H1 (cell line): ENCODE data around the gene CAMSAP1.

Source experiments
- ATF3 ChIP-seq: IDR thresholded peaks from 2 replicates; pipeline ENCODE4 v1.6.1; 2011; ENCODE audit warnings: low read depth, mild to moderate bottlenecking, low read length; ENCODE audit not compliant: insufficient read depth
- CBX5 ChIP-seq: fragments of 300-800, 300-1000 bp; sonication (generic); IDR thresholded peaks from 2 replicates; pipeline ENCODE4 v1.7.1; 2016; ENCODE audit warnings: antibody characterized with exemption, low read length, low read depth
- CREB1 ChIP-seq: IDR thresholded peaks from 2 replicates; pipeline ENCODE4 v1.6.1; 2012; ENCODE audit warnings: inconsistent platforms
- CTCF ChIP-seq, 3 experiments: IDR thresholded peaks; 1 replicate in 2 of 3; 2 replicates in 1 of 3; pipeline versions ENCODE4 v1.5.1 to v1.6.1; 2011; ENCODE audit warnings: low read length in 3 of 3, mild to moderate bottlenecking in 3 of 3, inconsistent platforms in 2 of 3, low read depth in 1 of 3, moderate library complexity in 1 of 3; ENCODE audit not compliant: insufficient read depth in 1 of 3; ENCODE audit errors: control extremely low read depth in 1 of 3
- EZH2 ChIP-seq: fragments of 200-600 bp; sonication (generic); IDR thresholded peaks from 2 replicates; pipeline ENCODE4 v1.7.1; 2012; ENCODE audit warnings: low read depth, mild to moderate bottlenecking, moderate library complexity, low read length, inconsistent platforms; ENCODE audit not compliant: severe bottlenecking
- POLR2AphosphoS5 ChIP-seq: IDR thresholded peaks from 2 replicates; pipeline ENCODE4 v1.6.1; 2011; ENCODE audit warnings: low read depth, low read length
- RAD21 ChIP-seq, 2 experiments: IDR thresholded peaks in 1 of 2; conservative IDR thresholded peaks in 1 of 2; 2 replicates each; pipeline ENCODE4 v1.6.1; 2011; ENCODE audit warnings: low read depth in 2 of 2, low read length in 2 of 2, improper control_type of control experiment in 1 of 2, inconsistent platforms in 1 of 2, mild to moderate bottlenecking in 1 of 2, moderate library complexity in 1 of 2

DNA sequence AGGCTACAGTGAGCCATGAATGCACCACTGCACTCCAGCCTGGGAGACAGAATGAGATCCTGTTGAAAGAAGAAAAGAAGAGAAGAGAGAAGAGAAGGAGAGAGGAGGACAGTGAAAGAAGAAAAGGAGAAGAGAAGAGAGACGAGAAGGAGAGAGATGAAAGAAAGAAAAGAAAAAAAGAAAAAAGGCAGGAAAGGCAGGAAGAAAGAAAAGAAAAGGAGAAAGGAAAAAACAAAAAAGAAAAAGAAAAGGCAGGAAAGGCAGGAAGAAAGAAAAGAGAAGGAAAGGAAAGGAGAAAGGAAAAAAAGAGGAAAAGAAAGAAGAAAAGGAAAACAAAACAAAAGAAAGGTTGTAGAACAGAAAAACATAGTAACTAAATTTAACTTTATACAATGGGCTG is 14.2 kb downstream of the CAMSAP1 start:
- no peak for TF ChIP-seq POLR2AphosphoS5
- no peak for TF ChIP-seq CBX5
- TF ChIP-seq ATF3: no peak
- no peak for TF ChIP-seq CTCF (IDR thresholded peaks at IDR 0.05; ENCODE audit: control extremely low read depth in 1 of 3, insufficient read depth in 1 of 3, low read depth in 1 of 3, low read length in 3 of 3)
- TF ChIP-seq EZH2: no peak
- TF ChIP-seq CREB1: no peak
- TF ChIP-seq RAD21 (IDR thresholded peaks at IDR 0.05 in 1 of 2, conservative IDR thresholded peaks at IDR 0.05 in 1 of 2; ENCODE audit: low read depth in 2 of 2, low read length in 2 of 2): no peak
